Measurements from ENCODE around the gene RNF144A.
"Not testable (repeated sequence)": the region's sequence is repeated elsewhere in the genome, so short reads cannot be mapped to it uniquely, and the experiment has no call there.

The RNF144A gene

DNA sequence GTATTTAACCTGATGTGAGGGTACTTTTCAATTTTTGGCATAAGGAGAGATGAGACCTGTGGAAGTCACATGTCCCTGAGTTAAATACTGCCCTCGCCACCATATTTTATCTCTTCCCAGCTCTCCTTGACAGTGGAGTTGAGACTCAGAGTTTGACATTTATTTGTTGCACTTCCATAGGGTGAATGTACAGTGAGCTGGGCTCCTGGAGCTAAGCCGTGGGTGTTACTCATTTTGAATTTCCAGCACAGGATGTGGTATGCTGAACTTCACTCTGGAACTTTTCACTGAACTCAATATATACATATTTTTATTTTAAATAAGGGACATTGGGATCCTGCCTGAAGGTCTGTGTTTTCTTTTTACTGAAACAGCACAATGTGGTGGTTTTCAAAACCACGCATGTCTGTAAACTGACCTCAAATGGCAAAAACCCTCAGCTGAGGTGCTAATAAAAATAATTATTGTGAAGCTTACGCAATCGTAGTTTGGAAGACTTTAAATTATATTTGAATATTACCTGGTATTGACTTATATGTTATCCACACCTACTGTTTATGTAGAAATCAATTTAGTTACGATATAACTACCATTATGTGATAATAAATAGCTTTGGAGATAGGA is 12.1 kb downstream of the RNF144A start:
- DNase-seq (ENCODE audit: low spot score) = no peak

DNA sequence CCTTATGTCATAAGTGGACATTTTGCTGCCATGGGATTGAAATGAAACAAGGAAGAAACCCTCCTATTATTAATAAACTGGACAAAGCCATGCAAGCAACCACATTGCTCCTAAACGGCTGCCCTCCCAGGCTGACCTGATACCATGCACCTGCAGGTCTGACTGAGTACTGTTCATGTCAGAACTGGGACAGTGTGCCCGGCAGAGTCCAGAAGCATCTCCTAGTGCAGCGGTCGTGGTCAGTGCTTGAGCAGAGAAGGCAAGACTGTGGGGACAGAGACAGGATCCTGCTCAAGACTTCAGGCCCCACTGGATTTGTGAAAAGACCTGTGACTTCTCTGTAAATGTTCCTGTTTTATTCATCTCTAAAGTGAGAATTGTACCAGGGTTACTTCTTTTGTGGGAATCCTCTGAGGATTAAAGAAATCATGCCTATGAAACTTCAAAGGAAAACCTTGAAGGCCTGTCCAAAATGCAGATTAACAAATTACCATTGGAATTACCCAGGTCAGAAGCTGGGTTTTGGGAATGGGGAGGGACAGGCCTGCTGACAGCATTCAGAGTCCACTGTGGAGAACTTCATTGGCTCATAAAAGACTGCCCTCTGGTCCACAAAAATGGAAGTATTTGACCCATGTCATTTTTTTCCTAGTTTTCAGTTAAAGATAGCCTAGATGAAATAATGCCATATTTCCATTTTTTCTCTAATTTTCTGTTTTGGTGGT is 13.9 kb downstream of the RNF144A start:
- no peak for DNase-seq (ENCODE audit: low spot score)

DNA sequence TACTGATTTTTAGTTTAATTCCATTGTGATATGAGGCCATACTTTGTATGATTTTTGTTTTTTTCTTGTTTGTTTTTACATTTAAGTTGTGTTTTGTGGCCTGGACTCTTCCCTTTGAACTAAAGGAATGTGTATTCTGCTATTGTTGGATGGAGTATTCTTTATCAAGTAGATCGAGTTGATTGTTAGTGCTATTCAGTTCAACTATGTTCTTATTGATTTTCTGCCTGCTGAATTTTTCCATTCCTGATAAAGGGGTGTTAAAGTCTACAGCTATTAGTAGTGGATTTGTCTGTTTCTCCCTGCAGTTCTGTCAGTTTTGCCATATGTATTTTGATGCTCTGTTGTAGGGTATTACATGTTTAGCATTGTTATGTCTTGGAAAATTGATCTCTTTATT is 14.5 kb downstream of the RNF144A start:
- DNase-seq (ENCODE audit: low spot score) = no peak

DNA sequence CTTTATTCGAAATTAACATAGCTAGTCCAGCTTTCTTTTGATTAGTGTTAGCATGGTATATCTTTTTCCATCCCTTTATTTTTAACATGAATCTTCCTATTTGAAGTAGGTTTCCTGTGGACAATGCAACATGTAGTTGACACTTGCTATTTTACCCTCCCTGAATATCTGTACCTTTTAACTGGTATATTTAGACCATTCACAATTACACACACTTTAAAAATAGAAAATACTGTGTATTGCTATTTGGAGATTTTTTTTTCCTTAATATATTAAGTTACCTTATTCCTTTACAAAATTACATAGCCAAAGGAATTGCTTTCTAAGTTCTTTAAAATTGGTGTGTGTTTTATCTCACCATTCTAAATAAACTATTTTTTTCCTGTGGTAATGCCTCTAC is 15.0 kb downstream of the RNF144A start:
- DNase-seq (ENCODE audit: low spot score) = no peak

DNA sequence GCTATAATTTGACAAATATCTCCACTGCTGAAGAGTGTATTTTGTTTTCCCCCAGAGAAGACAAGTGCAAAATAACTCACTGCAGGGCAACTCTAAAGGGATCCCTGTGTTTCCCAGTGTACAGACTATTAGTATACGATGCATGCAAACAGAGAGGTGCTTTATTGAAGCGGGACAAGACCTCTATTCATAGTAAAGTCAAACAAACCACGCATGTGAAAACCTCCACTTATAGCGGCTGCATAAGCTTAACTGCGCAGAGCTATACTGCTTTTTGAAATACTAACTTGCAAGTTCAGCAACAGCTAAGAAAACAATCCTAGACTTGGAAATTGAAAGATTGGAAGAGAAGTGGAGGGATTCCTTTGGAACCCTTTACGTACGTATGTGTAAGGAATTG is 15.6 kb downstream of the RNF144A start:
- DNase-seq (ENCODE audit: low spot score) = no peak

DNA sequence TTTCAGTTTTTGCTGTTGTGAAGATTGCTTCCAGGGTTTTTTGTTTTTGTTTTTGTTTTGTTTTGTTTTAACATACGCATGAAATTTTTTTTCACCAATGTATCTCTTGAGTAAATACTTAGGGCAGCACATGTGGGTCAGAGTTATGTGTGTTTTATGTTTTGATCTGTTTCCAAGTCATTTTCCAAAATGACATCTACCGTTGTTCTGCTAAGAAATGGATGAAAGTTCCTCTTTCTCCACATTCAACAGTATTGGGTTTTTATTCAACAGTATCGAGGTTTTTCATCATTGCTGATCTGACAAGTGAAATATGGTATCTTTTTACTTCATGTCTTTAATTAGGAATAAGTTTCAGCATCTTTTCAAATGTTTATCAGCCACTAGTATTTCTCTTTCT is 16.7 kb downstream of the RNF144A start:
- DNase-seq (ENCODE audit: low spot score) = no peak

DNA sequence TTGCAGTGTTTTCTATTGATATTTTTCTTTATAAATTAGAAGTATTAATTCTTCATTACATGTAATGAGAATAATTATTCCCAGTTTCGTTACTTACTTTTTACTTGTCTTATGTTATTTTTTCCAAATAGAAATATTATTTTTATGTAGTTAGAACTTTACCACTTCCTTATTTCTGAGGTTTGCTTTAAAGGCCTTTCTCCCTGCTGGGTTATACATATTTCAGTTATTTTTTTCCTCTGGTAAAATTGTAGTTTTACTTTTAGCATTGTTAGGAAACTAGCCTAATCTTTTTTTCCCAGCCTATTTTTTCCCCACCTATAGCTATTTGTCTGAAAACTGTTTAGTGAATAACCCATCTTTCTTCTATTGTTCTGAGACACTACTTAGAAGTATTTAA is 17.1 kb downstream of the RNF144A start:
- DNase-seq (ENCODE audit: low spot score) = no peak

DNA sequence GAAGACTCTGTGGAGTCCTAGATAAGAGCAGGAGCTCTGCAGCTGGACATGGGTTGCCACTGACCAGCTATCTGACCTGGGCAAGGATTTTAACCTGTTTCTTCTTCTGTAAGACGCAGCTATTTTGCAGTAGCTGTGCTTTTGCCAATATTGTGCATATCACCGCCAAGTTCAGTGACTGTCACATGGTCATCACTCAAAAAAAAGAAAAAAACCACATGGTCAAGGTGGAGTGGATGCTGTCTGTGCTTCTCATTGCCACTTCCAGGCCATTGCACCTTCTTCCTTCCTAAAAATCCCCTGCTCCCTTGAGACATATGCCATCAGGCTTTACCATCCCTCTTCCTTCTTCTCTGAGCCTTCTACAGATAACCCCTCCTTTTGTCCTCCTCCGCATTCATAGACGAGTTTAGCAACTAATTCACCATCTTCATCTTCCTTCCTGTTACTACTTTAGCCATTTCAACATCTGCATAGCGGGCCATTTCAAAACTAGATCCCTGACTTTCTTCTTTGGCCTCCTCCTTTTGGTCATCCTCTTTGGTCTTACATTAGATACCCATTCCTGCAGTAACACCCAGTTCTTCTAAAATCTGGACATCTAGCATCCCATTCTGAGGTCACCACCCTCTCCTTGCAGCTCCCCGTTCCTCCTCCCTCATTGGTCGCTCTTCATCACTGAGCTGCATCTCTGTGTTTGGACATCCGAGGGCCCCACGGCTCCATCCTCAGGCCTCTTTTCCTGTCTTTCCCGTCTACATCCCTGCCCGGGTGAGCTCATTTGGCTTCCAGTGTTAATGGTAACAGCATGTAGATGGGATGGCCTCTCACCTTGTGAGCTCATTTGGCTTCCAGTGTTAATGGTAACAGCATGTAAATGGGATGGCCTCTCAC is 17.8 kb downstream of the RNF144A start:
- DNase-seq (ENCODE audit: low spot score) = no peak

DNA sequence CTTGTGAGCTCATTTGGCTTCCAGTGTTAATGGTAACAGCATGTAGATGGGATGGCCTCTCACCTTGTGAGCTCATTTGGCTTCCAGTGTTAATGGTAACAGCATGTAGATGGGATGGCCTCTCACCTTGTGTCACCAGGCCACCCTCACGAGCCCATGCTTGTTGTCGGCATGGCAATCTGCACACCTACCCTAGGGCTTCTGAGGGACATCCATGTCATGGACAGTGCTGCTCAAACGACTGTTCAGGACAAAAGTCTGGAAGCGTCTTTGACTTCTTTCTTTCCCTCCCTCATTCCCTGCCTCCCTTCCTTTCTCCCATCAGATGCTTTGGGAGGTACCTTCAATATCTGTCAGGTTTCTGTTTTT is 18.4 kb downstream of the RNF144A start:
- not testable (repeated sequence) for DNase-seq (ENCODE audit: low spot score)

DNA sequence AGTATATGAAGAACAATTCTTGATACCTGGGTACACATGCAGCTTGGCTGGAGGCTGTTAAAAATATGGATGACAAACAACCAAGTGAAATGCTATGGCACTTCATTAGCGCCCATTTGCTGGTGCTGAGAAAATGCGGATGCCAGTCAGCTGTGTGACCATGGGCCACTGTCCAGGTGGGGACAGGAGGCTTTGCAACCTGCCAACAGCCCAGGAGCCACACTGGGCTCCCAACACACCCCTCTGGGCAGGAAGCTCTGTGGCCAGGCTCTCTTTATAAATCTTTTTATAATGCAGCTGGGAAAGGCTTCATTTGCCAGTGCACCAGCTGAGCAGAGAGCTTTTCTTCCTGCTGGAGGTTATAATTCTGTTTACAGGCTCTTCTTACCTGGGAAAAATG is 19.9 kb downstream of the RNF144A start:
- no peak for DNase-seq (ENCODE audit: low spot score)

DNA sequence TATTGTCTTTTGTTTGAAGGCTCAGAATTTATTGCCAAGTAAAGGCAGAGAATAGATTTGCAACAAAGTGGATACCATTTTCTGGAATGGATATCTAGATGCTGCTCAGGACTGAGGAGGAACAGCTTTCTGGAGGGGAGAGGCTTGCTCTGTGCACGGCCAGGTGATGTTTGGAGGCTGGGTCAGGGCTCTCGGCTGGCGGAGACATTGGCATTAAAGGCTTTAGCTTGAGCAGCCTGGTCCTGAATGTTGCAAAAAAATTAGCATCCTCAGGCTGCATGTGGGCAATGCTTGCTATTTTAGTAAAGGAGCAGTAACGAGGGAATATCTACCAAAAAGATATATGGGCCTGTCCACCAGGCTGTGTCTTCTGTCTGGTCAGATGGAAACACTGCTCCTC is 20.4 kb downstream of the RNF144A start:
- DNase-seq (ENCODE audit: low spot score) = no peak

DNA sequence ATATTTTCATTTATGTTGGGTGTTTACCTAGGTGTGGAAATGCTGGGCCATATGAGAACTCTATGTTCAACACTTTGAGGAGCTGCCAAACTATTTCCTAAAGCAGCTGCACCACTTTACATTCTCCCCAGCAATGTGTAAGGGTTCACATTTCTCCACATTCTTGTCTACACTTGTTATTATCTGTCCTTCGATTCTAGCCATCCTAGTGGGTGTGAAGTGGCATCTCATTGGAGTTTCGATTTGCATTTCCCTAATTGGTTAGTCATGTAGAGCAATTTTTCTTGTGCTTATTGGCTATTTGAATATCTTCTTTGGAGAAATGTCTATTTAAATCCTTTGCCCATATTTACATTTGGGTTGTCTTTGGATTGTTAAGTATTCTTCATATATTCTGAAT is 21.9 kb downstream of the RNF144A start:
- no peak for DNase-seq (ENCODE audit: low spot score)

DNA sequence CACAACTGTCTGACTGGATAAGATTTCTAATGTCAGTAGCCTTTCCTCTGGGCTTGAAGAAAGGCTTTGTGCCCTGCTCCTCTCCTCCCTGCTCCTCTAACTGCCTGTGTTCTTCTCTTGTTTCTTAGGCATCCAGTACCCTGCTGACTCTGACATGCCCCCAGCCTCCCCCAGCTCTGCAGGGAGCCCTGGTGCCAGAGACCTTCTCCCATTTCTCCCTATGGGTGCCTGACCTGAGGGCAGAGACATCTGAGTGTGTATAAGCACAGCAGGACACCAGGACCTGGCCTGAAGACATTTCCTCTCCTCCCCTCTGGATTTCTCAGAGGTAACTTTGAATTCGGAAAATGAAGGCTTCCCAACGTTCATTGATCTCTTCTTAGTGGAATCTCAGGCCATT is 23.6 kb downstream of the RNF144A start:
- DNase-seq (ENCODE audit: low spot score) = no peak

DNA sequence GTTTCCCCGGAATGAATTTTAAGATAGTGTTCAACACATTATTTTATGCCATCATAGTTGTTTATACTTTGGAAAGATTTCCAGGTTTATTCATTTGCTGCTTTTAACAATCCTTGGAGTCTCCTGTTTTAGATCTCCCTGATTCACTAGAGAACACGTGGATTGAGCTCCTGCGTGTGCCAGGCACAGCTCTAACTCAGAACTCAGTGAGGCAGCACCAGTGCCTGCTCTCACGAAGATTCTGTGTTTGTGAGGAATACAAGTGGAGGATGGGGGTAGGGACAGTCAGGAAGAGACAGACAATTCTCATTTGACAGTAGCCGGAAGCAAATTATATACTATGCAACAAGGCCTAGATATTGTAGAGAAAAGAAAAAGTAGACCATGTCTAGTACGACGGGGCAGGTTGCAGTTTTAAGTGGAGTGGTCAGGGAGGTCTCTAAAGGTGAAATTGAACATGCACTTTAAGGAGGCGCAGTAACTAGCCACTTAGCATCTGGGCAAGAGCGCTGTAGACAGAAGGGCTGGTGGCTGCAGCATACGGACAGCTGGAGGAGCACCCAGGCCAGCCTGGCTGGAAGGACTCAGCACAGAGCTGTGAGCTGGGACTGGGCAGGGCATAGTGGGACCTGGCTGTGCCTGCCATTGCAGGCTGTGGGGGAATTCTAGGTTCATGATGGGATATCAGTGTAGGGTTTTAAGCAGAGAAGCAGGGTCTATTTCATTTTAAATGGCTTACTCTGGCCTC is 24.3 kb downstream of the RNF144A start:
- DNase-seq (ENCODE audit: low spot score) = no peak

DNA sequence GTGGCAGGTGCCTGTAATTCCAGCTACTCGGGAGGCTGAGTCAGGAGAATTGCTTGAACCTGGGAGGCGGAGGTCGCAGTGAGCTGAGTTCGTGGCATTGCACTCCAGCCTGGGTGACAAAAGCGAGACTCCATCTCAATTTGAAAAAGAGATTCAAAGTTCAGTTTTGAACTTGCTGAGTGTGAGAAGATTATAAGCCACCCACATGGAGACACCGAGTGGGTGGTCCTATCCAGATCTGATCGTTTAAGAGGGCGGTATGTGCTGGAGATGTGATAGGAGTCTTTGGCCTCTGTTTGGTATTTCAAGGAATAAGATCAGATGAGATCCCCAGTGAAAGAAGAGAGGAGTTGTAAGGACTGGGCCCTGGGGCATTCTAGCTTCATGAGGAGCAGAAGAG is 25.6 kb downstream of the RNF144A start:
- no peak for DNase-seq (ENCODE audit: low spot score)

DNA sequence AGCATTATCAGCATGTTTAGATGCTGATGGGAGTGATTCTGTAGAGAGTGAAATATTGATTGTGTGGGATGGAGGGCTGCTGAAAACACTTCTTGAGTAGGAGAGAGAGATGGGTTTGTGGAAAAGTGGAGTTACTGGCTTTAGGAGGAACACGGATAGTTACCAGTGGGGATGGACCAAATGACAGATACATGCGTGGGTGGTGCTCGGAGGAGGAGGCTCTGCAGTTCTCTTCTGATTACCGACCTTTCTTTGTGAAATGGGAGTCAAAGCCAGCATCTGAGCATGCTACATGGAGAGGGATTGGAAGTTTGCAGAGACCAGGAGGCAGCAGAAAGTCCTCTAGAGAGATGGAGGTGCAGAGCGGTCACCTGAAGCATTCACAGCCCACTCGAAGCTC is 26.3 kb downstream of the RNF144A start:
- DNase-seq (ENCODE audit: low spot score) = no peak

DNA sequence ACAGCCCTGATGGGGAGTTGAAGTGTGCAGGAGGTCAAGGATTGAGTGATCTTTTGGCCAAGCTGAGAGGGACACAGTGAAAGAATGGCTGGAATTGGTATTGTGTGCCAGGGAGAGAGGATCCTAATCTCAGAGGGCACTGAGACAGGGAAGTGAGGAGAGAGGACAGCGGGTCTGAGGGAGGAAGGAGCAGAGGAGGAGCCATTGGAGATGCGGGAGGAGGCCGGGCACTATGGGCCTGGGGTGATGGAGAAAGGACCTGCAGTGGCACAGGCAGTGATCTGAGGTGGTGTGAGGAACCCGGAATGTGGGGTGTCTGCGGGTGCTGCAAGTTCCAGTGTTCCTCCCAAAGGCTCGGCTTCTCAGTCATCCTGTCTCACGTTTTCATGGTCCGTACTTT is 26.8 kb downstream of the RNF144A start:
- DNase-seq (ENCODE audit: low spot score) = no peak

DNA sequence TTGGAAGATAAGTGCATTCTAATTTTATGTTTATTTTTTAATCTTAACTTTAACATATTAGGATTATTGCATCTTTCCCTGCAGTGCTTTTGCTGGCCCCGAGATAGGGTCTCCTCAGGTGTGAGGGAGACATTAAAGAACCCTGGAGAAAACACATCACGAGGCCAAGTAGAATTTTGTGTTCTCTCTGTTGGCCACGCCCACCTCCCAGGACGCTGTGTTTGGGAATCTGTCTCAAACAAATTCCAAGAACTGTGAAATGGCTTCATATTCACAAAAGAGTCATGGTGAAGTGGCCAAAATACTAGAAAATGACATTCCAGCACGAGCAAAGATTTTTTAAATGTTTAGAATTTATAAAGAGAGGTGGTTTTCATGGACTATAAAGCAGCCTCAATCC is 27.3 kb downstream of the RNF144A start:
- DNase-seq (ENCODE audit: low spot score) = no peak

DNA sequence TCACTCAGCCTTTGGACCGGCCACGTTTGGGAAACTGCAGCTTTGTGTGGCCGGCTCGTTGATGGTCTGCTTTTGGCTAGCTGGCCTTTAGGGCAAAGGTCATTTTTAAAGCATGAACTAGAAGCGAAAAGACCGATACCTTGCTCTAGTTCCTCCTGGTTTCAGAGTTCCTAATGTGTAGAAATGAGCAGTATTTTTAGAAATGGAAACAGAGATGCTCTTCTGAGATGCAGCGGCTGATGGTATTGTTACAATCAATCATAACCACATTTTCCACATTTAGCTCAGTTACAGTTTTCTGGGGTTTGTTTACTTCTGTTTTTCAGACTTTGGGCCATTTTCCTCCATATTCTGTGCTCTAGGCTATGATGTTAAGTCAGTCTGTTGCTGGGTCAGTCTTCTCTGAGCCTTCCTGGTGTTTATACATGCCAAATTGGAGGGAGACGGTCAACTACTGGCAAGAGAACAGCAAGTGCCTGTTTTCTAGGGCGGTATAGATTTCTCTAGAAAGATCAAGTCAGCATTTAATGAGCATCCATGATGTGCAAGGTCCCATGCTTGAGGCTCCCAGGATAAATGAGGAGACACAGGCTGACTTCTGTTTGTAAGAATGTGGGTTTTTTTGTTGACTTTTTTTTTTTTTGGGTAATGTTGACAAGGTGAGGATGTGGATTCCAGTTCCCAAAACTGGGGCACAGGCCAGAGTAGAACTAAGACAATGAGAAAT is 28.0 kb downstream of the RNF144A start:
- DNase-seq (ENCODE audit: low spot score) = no peak

DNA sequence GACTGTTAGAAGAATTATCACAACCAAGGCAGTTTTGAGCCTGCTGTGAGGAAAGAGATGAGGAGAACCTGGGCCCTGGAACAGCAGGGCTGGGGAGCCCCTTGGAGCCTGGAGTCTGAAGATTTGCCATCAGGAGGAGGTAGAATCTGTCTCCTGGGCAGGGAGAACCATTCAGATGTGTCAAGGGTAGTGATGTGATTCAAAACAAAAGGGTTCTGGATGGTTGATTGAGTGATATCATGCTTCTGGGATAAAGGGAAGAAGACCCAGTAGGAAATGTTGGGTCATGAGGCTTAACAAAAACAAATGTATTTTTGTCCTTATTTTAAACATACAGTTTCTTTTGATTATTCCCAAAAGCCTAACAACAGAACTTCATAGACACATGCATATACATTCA is 28.6 kb downstream of the RNF144A start:
- DNase-seq (ENCODE audit: low spot score) = no peak

DNA sequence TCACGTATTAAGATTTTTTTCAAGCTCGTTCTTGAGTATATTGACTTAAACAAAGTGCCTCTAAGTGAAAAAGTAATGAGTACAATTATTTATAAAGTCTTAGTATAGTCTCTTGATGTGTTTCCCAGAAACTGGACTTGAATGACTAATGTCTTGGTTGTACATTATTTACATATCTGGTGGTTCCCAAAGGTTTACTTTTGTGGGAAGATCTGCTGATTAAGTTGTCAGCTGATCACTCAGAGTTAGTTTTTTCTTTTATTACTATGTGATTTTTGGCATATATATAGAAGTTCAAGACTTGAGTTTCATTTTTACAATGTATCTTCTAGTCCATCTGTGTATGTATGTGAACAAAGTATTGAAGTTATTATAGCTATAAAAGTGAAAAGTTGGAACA is 29.5 kb downstream of the RNF144A start:
- no peak for DNase-seq (ENCODE audit: low spot score)
